ENCODE data around the gene TBX10.

The TBX10 gene

GRCh38 chr11:67666676-67667489 is 27.3 kb upstream of the TBX10 start:
- H3K27ac ChIP-seq, result peak overlapping the region; percentile 63; the same call in 1 of the 2 replicates

GRCh38 chr11:67666303-67666645 is 26.7 kb upstream of the TBX10 start:
- no peak for TF ChIP-seq CTCF (conservative IDR thresholded peaks at IDR 0.05)
- peak overlapping the region; percentile 63 for H3K27ac ChIP-seq

More at GRCh38 chr11:67666676-67667489, 27.3 kb upstream of the TBX10 start:
- no peak for TF ChIP-seq CTCF (conservative IDR thresholded peaks at IDR 0.05)

GRCh38 chr11:67665541-67666302 is 26.2 kb upstream of the TBX10 start:
- TF ChIP-seq CTCF (conservative IDR thresholded peaks at IDR 0.05), result peak; percentile 97
- H3K27ac ChIP-seq, result peak overlapping the region; percentile 63

- peak overlapping the region; percentile 63; the same call in 1 of the 2 replicates for H3K27ac ChIP-seq
- no peak for TF ChIP-seq CTCF (conservative IDR thresholded peaks at IDR 0.05)
These were observed 25.4 kb upstream of the TBX10 start for GRCh38 chr11:67664696-67665540.

- no peak for TF ChIP-seq CTCF (conservative IDR thresholded peaks at IDR 0.05)
These were observed 24.6 kb upstream of the TBX10 start for GRCh38 chr11:67664213-67664585.

GRCh38 chr11:67663532-67664212 is 24.1 kb upstream of the TBX10 start:
- H3K27ac ChIP-seq, result no peak overlapping the region
- TF ChIP-seq CTCF (conservative IDR thresholded peaks at IDR 0.05), result no peak

More at GRCh38 chr11:67664213-67664585, 24.6 kb upstream of the TBX10 start:
- H3K27ac ChIP-seq, result no peak overlapping the region
